GM23338 (cell line): ENCODE data around the gene TANGO2.

Source experiments
- CREB1 ChIP-seq: fragments of 250-450 bp; sonication (Bioruptor Pico); IDR thresholded peaks from 2 replicates; pipeline ENCODE4 v1.5.0; 2020; ENCODE audit warnings: low read depth, mild to moderate bottlenecking, moderate library complexity
- ETS1 ChIP-seq: IDR thresholded peaks from 2 replicates; pipeline ENCODE4 v1.6.1; 2016; ENCODE audit warnings: antibody characterized with exemption
- EZH2 ChIP-seq: fragments of 200-600 bp; sonication (generic); IDR thresholded peaks from one replicate; pipeline ENCODE4 v1.8.0; 2017; ENCODE audit warnings: antibody characterized with exemption, mild to moderate bottlenecking, low read depth; ENCODE audit not compliant: unreplicated experiment
- EZH2phosphoT487 ChIP-seq: fragments of 200-600 bp; sonication (generic); IDR thresholded peaks from one replicate; pipeline ENCODE4 v1.8.1; 2018; ENCODE audit warnings: antibody characterized with exemption; ENCODE audit not compliant: unreplicated experiment
- JUNB ChIP-seq: IDR thresholded peaks from one replicate; pipeline ENCODE4 v1.6.1; 2016; ENCODE audit warnings: antibody characterized with exemption; ENCODE audit not compliant: unreplicated experiment
- NANOG ChIP-seq: IDR thresholded peaks from 2 replicates; pipeline ENCODE4 v1.6.1; 2016; ENCODE audit warnings: antibody characterized with exemption, borderline replicate concordance
- POLR2AphosphoS5 ChIP-seq: IDR thresholded peaks from 2 replicates; pipeline ENCODE4 v1.6.1; 2016; ENCODE audit warnings: antibody characterized with exemption, low read depth
- REST ChIP-seq: IDR thresholded peaks from one replicate; pipeline ENCODE4 v1.6.1; 2018; ENCODE audit warnings: antibody characterized with exemption; ENCODE audit not compliant: unreplicated experiment
- STAT1 ChIP-seq: IDR thresholded peaks from one replicate; pipeline ENCODE4 v1.6.1; 2016; ENCODE audit warnings: antibody characterized with exemption; ENCODE audit not compliant: unreplicated experiment
- ZNF114 ChIP-seq: fragments of 250-450 bp; sonication (Bioruptor Pico); IDR thresholded peaks from 2 replicates; pipeline ENCODE4 v1.5.0; 2020; ENCODE audit warnings: mild to moderate bottlenecking, moderate library complexity
- ZNF331 ChIP-seq: fragments of 250-450 bp; sonication (Bioruptor Pico); IDR thresholded peaks from 2 replicates; pipeline ENCODE4 v1.5.0; 2020; ENCODE audit warnings: low read depth, mild to moderate bottlenecking, moderate library complexity
- TF ChIP-seq, protein P1 (sequence below), 2 experiments: fragments of 200-600 bp in 1 of 2; sonication (generic) in 1 of 2; conservative IDR thresholded peaks; 2 replicates each; pipeline versions ENCODE4 v1.5.1 to v1.6.1; 2016 to 2017; ENCODE audit warnings: antibody characterized with exemption in 2 of 2, low read depth in 2 of 2, mild to moderate bottlenecking in 2 of 2, moderate library complexity in 1 of 2
- TF ChIP-seq, protein P2 (sequence below): fragments of 250-450 bp; sonication (Bioruptor Pico); IDR thresholded peaks from 2 replicates; pipeline ENCODE4 v1.5.0; 2020; ENCODE audit warnings: mild to moderate bottlenecking, moderate library complexity

DNA sequence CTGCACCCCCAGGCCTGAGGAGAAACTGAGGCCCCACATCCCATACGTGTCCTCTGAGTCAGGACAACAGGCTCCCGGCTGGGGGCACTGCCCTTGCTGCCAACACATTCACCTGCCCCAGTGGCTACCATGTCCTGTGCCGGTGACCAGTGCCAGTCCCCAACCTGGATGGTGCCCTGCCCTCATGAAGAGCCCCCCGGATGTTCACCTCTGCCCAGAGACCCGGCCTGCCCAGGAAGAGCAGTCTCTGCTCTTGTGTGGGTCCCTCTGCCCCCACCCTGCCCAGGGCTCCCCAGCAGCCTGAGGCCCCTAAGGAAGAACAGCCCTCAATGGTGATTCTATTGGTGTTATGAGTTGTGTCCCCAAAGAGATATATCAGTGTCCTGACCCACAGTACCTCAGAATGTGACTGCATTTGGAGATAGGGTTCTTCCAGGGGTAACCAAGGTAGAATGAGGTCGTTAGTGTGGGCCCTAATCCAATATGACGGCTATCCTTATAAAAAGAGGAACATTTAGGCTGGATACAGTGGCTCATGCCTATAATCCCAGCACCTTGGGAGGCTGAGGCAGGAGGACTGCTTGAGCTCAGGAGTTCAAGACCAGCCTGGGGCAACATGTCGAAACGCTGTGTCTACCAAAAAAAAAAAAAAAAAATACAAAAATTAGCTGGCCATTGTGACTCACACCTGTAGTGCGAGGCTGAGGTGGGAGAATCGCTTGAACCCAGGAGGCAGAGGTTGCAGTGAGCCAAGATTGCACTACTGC is 45.9 kb downstream of the TANGO2 start:
- TF ChIP-seq, protein P1, sequence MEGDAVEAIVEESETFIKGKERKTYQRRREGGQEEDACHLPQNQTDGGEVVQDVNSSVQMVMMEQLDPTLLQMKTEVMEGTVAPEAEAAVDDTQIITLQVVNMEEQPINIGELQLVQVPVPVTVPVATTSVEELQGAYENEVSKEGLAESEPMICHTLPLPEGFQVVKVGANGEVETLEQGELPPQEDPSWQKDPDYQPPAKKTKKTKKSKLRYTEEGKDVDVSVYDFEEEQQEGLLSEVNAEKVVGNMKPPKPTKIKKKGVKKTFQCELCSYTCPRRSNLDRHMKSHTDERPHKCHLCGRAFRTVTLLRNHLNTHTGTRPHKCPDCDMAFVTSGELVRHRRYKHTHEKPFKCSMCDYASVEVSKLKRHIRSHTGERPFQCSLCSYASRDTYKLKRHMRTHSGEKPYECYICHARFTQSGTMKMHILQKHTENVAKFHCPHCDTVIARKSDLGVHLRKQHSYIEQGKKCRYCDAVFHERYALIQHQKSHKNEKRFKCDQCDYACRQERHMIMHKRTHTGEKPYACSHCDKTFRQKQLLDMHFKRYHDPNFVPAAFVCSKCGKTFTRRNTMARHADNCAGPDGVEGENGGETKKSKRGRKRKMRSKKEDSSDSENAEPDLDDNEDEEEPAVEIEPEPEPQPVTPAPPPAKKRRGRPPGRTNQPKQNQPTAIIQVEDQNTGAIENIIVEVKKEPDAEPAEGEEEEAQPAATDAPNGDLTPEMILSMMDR (conservative IDR thresholded peaks at IDR 0.05; ENCODE audit: low read depth in 2 of 2): no peak
- TF ChIP-seq STAT1 (no peak), EZH2phosphoT487 (no peak), POLR2AphosphoS5 (no peak), REST (no peak), EZH2 (no peak), CREB1 (CRISPR knock-in tag) (no peak), JUNB (no peak), ETS1 (no peak), NANOG (no peak), ZNF331 (CRISPR knock-in tag) (no peak), ZNF114 (CRISPR knock-in tag) (no peak)
- TF ChIP-seq, protein P2, sequence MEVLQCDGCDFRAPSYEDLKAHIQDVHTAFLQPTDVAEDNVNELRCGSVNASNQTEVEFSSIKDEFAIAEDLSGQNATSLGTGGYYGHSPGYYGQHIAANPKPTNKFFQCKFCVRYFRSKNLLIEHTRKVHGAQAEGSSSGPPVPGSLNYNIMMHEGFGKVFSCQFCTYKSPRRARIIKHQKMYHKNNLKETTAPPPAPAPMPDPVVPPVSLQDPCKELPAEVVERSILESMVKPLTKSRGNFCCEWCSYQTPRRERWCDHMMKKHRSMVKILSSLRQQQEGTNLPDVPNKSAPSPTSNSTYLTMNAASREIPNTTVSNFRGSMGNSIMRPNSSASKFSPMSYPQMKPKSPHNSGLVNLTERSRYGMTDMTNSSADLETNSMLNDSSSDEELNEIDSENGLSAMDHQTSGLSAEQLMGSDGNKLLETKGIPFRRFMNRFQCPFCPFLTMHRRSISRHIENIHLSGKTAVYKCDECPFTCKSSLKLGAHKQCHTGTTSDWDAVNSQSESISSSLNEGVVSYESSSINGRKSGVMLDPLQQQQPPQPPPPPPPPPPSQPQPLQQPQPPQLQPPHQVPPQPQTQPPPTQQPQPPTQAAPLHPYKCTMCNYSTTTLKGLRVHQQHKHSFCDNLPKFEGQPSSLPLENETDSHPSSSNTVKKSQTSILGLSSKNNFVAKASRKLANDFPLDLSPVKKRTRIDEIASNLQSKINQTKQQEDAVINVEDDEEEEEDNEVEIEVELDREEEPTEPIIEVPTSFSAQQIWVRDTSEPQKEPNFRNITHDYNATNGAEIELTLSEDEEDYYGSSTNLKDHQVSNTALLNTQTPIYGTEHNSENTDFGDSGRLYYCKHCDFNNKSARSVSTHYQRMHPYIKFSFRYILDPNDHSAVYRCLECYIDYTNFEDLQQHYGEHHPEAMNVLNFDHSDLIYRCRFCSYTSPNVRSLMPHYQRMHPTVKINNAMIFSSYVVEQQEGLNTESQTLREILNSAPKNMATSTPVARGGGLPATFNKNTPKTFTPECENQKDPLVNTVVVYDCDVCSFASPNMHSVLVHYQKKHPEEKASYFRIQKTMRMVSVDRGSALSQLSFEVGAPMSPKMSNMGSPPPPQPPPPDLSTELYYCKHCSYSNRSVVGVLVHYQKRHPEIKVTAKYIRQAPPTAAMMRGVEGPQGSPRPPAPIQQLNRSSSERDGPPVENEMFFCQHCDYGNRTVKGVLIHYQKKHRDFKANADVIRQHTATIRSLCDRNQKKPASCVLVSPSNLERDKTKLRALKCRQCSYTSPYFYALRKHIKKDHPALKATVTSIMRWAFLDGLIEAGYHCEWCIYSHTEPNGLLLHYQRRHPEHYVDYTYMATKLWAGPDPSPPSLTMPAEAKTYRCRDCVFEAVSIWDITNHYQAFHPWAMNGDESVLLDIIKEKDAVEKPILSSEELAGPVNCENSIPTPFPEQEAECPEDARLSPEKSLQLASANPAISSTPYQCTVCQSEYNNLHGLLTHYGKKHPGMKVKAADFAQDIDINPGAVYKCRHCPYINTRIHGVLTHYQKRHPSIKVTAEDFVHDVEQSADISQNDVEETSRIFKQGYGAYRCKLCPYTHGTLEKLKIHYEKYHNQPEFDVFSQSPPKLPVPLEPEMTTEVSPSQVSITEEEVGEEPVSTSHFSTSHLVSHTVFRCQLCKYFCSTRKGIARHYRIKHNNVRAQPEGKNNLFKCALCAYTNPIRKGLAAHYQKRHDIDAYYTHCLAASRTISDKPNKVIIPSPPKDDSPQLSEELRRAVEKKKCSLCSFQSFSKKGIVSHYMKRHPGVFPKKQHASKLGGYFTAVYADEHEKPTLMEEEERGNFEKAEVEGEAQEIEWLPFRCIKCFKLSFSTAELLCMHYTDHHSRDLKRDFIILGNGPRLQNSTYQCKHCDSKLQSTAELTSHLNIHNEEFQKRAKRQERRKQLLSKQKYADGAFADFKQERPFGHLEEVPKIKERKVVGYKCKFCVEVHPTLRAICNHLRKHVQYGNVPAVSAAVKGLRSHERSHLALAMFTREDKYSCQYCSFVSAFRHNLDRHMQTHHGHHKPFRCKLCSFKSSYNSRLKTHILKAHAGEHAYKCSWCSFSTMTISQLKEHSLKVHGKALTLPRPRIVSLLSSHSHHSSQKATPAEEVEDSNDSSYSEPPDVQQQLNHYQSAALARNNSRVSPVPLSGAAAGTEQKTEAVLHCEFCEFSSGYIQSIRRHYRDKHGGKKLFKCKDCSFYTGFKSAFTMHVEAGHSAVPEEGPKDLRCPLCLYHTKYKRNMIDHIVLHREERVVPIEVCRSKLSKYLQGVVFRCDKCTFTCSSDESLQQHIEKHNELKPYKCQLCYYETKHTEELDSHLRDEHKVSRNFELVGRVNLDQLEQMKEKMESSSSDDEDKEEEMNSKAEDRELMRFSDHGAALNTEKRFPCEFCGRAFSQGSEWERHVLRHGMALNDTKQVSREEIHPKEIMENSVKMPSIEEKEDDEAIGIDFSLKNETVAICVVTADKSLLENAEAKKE (CRISPR knock-in tag): no peak
